GM12878 (cell line): Measurements from ENCODE around the gene CBLB. TPM values are rescaled to one million over a fixed set of nuclear protein-coding genes. Genes with fewer than 3 reads are reported as not detected.

ENCODE experiments used
- ATAC-seq: fragments of 200-7000 bp; cut with Tn5 transposase; 3 replicates; pipeline ENCODE4 v1.9.1; 2020; ENCODE audit warnings: mild to moderate bottlenecking, moderate library complexity
- BruUV-seq: library from RNA; stranded (reverse); fragments of 400-500 nt; replicated peaks from 2 replicates; lab custom pipeline; 2021; lab: Mats Ljungman, UMichigan
- CTCF ChIA-PET: fragments of 300-600 bp; sonication (Branson Sonifier 250); formaldehyde crosslinking; extraction: SDS; loops from one replicate; lab custom pipeline; 2021; ENCODE audit warnings: inconsistent platforms; lab: Yijun Ruan, JAX
- POLR2A ChIA-PET: fragments of 350-600 bp; formaldehyde crosslinking; extraction: SDS; loops from one replicate; lab custom pipeline; 2021; ENCODE audit warnings: inconsistent platforms; lab: Charles Lee
- RAD21 ChIA-PET: fragments of 300-600 bp; sonication (Branson Sonifier 250); formaldehyde crosslinking; loops from one replicate; lab custom pipeline; 2023; ENCODE audit warnings: antibody characterized with exemption; ENCODE audit not compliant: unreplicated experiment; lab: Charles Lee
- SMC1A ChIA-PET: fragments of 300-600 bp; sonication (Branson Sonifier 250); formaldehyde crosslinking; loops from one replicate; lab custom pipeline; 2023; ENCODE audit not compliant: unreplicated experiment, uncharacterized antibody; lab: Charles Lee
- DNase-seq: peaks from one replicate; pipeline ENCODE4 v3.0.0-alpha.2; 2011; ENCODE audit warnings: low read depth, low spot score
- FAIRE-seq: peaks from 3 replicates; lab custom pipeline; 2011; peaks lifted over from hg19 to GRCh38; lab: Jason Lieb, UNC
- H2AFZ ChIP-seq: 2 replicates; pipeline ENCODE4 v1.6.0; 2011; ENCODE audit warnings: low read depth, low read length, control low read depth; ENCODE audit not compliant: control insufficient read depth
- H3K27ac ChIP-seq: 2 replicates; pipeline ENCODE4 v1.5.1; 2011; ENCODE audit warnings: control low read depth; ENCODE audit not compliant: control insufficient read depth, insufficient read depth
- H3K27me3 ChIP-seq, 2 experiments: replicated peaks in 1 of 2; 2 replicates each; pipeline versions ENCODE4 v1.6.0 to v1.6.1; 2011; ENCODE audit warnings: low read length in 1 of 2; ENCODE audit not compliant: control insufficient read depth in 2 of 2, insufficient read depth in 2 of 2
- H3K36me3 ChIP-seq, 2 experiments: 2 replicates each; pipeline ENCODE4 v1.5.1; 2011; ENCODE audit warnings: low read length in 1 of 2; ENCODE audit not compliant: control insufficient read depth in 2 of 2, insufficient read depth in 2 of 2
- H3K4me1 ChIP-seq: 2 replicates; pipeline ENCODE4 v1.6.1; 2011; ENCODE audit warnings: mild to moderate bottlenecking, low read length, moderate library complexity, mixed read lengths; ENCODE audit not compliant: control insufficient read depth, insufficient read depth
- H3K4me2 ChIP-seq: 2 replicates; pipeline ENCODE4 v1.6.0; 2011; ENCODE audit warnings: control low read depth; ENCODE audit not compliant: control insufficient read depth, insufficient read depth
- H3K4me3 ChIP-seq: fragments of 200-600 bp; sonication (generic); 2 replicates; pipeline ENCODE4 v1.5.1; 2016
- H3K79me2 ChIP-seq: 2 replicates; pipeline ENCODE4 v1.6.0; 2011; ENCODE audit warnings: low read length; ENCODE audit not compliant: control insufficient read depth, insufficient read depth
- H3K9ac ChIP-seq: 2 replicates; pipeline ENCODE4 v1.8.0; 2011; ENCODE audit warnings: low read length, control low read depth, mixed read lengths; ENCODE audit not compliant: control insufficient read depth, insufficient read depth
- H3K9me3 ChIP-seq: replicated peaks from 3 replicates; pipeline ENCODE4 v1.5.1; 2011; ENCODE audit warnings: mild to moderate bottlenecking, low read length; ENCODE audit not compliant: control insufficient read depth, insufficient read depth
- H4K20me1 ChIP-seq: 2 replicates; pipeline ENCODE4 v1.6.0; 2011; ENCODE audit not compliant: control insufficient read depth, insufficient read depth
- EP300 ChIP-seq, 2 experiments: fragments of 150-350 bp in 1 of 2; IDR thresholded peaks; 2 replicates each; pipeline ENCODE4 v1.6.1; 2011 to 2012; ENCODE audit warnings: low read depth in 2 of 2, low read length in 2 of 2, borderline replicate concordance in 1 of 2, improper control_type of control experiment in 1 of 2, inconsistent platforms in 1 of 2; ENCODE audit not compliant: control insufficient read depth in 1 of 2
- IRF5 ChIP-seq: fragments of 450-650 bp; IDR thresholded peaks from 2 replicates; pipeline ENCODE4 v1.6.1; 2017; ENCODE audit warnings: borderline replicate concordance
- LARP7 ChIP-seq: fragments of 450-650 bp; IDR thresholded peaks from 2 replicates; pipeline ENCODE4 v1.6.1; 2017; ENCODE audit warnings: mild to moderate bottlenecking
- MEF2A ChIP-seq: IDR thresholded peaks from 2 replicates; pipeline ENCODE4 v1.6.1; 2011; ENCODE audit warnings: low read depth, mild to moderate bottlenecking, low read length, moderate library complexity; ENCODE audit not compliant: insufficient read depth
- NFYA ChIP-seq: IDR thresholded peaks from 2 replicates; pipeline ENCODE4 v1.6.1; 2011; ENCODE audit warnings: low read depth, mild to moderate bottlenecking, low read length, improper control_type of control experiment, borderline replicate concordance
- SREBF2 ChIP-seq: IDR thresholded peaks from 2 replicates; pipeline ENCODE4 v1.6.1; 2012; ENCODE audit warnings: mild to moderate bottlenecking, low read length
- SUPT20H ChIP-seq: IDR thresholded peaks from 2 replicates; pipeline ENCODE4 v1.6.1; 2011; ENCODE audit warnings: low read depth, mild to moderate bottlenecking, low read length, moderate library complexity, borderline replicate concordance; ENCODE audit not compliant: control insufficient read depth
- TARDBP ChIP-seq: IDR thresholded peaks from 2 replicates; pipeline ENCODE4 v1.6.1; 2016; ENCODE audit warnings: borderline replicate concordance
- TCF7 ChIP-seq: IDR thresholded peaks from 2 replicates; pipeline ENCODE4 v1.6.1; 2014; ENCODE audit warnings: antibody characterized with exemption, borderline replicate concordance
- YY1 ChIP-seq: IDR thresholded peaks from 2 replicates; pipeline ENCODE4 v1.6.1; 2011; ENCODE audit warnings: low read depth, mild to moderate bottlenecking, low read length
- WGBS: methylation state at CpG from one replicate; pipeline ENCODE4 v1.1.6; 2016; ENCODE audit warnings: low lambda C conversion rate; ENCODE audit not compliant: insufficient replicate concordance, insufficient coverage; ENCODE audit errors: missing lambda C conversion rate; 5-methylcytosine and 5-hydroxymethylcytosine counted together
- in situ Hi-C: fragments of 300-500 bp; cut with MboI; formaldehyde crosslinking; loops from 9 replicates; pipeline ENCODE4 v1.14.3; 2018; ENCODE audit warnings: mixed read lengths
- intact Hi-C: fragments of 100-400 bp; cut with micrococcal nuclease; formaldehyde crosslinking; loops from one replicate; pipeline ENCODE4 v1.14.2; 2022; ENCODE audit not compliant: unreplicated experiment
- polyA plus RNA-seq, 11 experiments: library from polyadenylated mRNA; depleted of rRNA in 4 of 11; unstranded in 6 of 11; stranded (reverse) in 5 of 11; fragments of >200 nt; fragmentation: Nextera tagmentation in 4 of 11; fragmentation: Illumina TruSeq in 1 of 11; extraction: Ambion mirVana in 4 of 11; extraction: Trizol in 1 of 11; gene quantifications; 1 replicate in 1 of 11; 2 replicates in 10 of 11; pipeline versions ENCODE4 v1.2.1 to v1.2.3, GENCODE V29; 2011 to 2016; ENCODE audit warnings: inconsistent platforms in 2 of 11, missing spikeins in 2 of 11, low read depth in 1 of 11
- total RNA-seq, 4 experiments: library from RNA; depleted of rRNA in 3 of 4; stranded (reverse); fragments of >200 nt in 3 of 4; fragmentation: Illumina TruSeq in 1 of 4; extraction: Trizol in 1 of 4; gene quantifications; 2 replicates each; pipeline versions ENCODE4 v1.2.1 to v1.2.3, GENCODE V29; 2013 to 2021
- TF ChIP-seq, protein P1 (sequence below): IDR thresholded peaks from 2 replicates; pipeline ENCODE4 v1.6.1; 2012; ENCODE audit warnings: mild to moderate bottlenecking, low read depth, low read length
- TF ChIP-seq, protein P2 (sequence below): fragments of 450-650 bp; conservative IDR thresholded peaks from 2 replicates; pipeline ENCODE4 v1.6.1; 2017; ENCODE audit warnings: mild to moderate bottlenecking, moderate library complexity

CBLB gene
- total and polyA plus RNA-seq, 10 of the 15 experiments (the other 5 are each of a cell fraction or from before 2014, with no cell fraction given), result 17.2 to 107 (median 41.9) TPM

GRCh38 chr3:105707009-105707408 is 161.8 kb downstream of the CBLB start:
- ATAC-seq, result no peak
- Histone ChIP-seq H3K27me3 (no peaks in the 10 kb centered on the region), H3K36me3 (peaks cover under 1 to 3% of the 10 kb centered on the region in 2 experiments; a peak in 2 of 4 replicates), H3K9me3 (no peaks in the 10 kb centered on the region; the same call in 2 of the 3 replicates), H3K9ac (no peak overlapping the region), H3K79me2 (no peaks in the 10 kb centered on the region), H3K4me2 (no peak overlapping the region), H2AFZ (no peak overlapping the region), H3K27ac (no peak overlapping the region), H3K4me1 (no peaks in the 10 kb centered on the region), H3K4me3 (no peak overlapping the region), H4K20me1 (no peaks in the 10 kb centered on the region)
- CTCF ChIA-PET, result interaction anchor here (2.8 kb wide), 1 partner anchor 902 kb away, joined by 12 read pairs; no protein-coding TSS in a partner anchor
- POLR2A ChIA-PET, result no interaction called here
- in situ Hi-C loops, result no loop called here
- DNase-seq, result no peak
- FAIRE-seq, result no peak
- BruUV-seq, result no TSS peak
- SMC1A ChIA-PET, result interaction anchor here (0.6 to 3.0 kb wide), 8 partner anchors 18 to 903 kb away, joined by 3 to 9 read pairs (median 4); no protein-coding TSS in a partner anchor
- 98% methylated on average over 2 of the region's 2 CpGs for WGBS
- no peak for TF ChIP-seq NFYA
- TF ChIP-seq, protein P1, sequence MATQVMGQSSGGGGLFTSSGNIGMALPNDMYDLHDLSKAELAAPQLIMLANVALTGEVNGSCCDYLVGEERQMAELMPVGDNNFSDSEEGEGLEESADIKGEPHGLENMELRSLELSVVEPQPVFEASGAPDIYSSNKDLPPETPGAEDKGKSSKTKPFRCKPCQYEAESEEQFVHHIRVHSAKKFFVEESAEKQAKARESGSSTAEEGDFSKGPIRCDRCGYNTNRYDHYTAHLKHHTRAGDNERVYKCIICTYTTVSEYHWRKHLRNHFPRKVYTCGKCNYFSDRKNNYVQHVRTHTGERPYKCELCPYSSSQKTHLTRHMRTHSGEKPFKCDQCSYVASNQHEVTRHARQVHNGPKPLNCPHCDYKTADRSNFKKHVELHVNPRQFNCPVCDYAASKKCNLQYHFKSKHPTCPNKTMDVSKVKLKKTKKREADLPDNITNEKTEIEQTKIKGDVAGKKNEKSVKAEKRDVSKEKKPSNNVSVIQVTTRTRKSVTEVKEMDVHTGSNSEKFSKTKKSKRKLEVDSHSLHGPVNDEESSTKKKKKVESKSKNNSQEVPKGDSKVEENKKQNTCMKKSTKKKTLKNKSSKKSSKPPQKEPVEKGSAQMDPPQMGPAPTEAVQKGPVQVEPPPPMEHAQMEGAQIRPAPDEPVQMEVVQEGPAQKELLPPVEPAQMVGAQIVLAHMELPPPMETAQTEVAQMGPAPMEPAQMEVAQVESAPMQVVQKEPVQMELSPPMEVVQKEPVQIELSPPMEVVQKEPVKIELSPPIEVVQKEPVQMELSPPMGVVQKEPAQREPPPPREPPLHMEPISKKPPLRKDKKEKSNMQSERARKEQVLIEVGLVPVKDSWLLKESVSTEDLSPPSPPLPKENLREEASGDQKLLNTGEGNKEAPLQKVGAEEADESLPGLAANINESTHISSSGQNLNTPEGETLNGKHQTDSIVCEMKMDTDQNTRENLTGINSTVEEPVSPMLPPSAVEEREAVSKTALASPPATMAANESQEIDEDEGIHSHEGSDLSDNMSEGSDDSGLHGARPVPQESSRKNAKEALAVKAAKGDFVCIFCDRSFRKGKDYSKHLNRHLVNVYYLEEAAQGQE, result no peak
- TF ChIP-seq IRF5, result no peak
- TF ChIP-seq MEF2A, result no peak
- TF ChIP-seq SREBF2, result no peak
- no peak for TF ChIP-seq SUPT20H
- TF ChIP-seq TARDBP, result no peak
- TF ChIP-seq, protein P2, sequence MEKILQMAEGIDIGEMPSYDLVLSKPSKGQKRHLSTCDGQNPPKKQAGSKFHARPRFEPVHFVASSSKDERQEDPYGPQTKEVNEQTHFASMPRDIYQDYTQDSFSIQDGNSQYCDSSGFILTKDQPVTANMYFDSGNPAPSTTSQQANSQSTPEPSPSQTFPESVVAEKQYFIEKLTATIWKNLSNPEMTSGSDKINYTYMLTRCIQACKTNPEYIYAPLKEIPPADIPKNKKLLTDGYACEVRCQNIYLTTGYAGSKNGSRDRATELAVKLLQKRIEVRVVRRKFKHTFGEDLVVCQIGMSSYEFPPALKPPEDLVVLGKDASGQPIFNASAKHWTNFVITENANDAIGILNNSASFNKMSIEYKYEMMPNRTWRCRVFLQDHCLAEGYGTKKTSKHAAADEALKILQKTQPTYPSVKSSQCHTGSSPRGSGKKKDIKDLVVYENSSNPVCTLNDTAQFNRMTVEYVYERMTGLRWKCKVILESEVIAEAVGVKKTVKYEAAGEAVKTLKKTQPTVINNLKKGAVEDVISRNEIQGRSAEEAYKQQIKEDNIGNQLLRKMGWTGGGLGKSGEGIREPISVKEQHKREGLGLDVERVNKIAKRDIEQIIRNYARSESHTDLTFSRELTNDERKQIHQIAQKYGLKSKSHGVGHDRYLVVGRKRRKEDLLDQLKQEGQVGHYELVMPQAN, result no peak
- TF ChIP-seq LARP7, result no peak
- no peak for TF ChIP-seq TCF7
- no peak for TF ChIP-seq EP300 (IDR thresholded peaks at IDR 0.05; ENCODE audit: borderline replicate concordance in 1 of 2, control insufficient read depth in 1 of 2, low read depth in 2 of 2, low read length in 2 of 2)
- TF ChIP-seq YY1, result no peak
- intact Hi-C loops, result no loop called here
- RAD21 ChIA-PET, result interaction anchor here (0.6 to 1.2 kb wide), 3 partner anchors 13 to 898 kb away, joined by 3 read pairs; no protein-coding TSS in a partner anchor
